A549 (cell line): Measurements from ENCODE around the gene PTPN14.

Experiments used
- CHD4 ChIP-seq: fragments of 200-600 bp; sonication (generic); IDR thresholded peaks from 2 replicates; pipeline ENCODE4 v1.6.1; 2016; ENCODE audit warnings: antibody characterized with exemption, mild to moderate bottlenecking, borderline replicate concordance
- CTCF ChIP-seq: fragments of >200 bp; sonication (Bioruptor Twin); formaldehyde crosslinking; IDR thresholded peaks from 3 replicates; pipeline ENCODE4 v1.5.1; 2016
- RAD21 ChIP-seq, 2 experiments: fragments of >200 bp in 1 of 2; sonication (Bioruptor Twin) in 1 of 2; formaldehyde crosslinking in 1 of 2; IDR thresholded peaks in 1 of 2; conservative IDR thresholded peaks in 1 of 2; 2 replicates in 1 of 2; 3 replicates in 1 of 2; pipeline ENCODE4 v1.6.1; 2012 to 2018; ENCODE audit warnings: inconsistent platforms in 1 of 2
- TF ChIP-seq, protein P1 (sequence below): fragments of 450-650 bp; IDR thresholded peaks from 2 replicates; pipeline ENCODE4 v1.6.1; 2014; ENCODE audit warnings: antibody characterized with exemption

DNA sequence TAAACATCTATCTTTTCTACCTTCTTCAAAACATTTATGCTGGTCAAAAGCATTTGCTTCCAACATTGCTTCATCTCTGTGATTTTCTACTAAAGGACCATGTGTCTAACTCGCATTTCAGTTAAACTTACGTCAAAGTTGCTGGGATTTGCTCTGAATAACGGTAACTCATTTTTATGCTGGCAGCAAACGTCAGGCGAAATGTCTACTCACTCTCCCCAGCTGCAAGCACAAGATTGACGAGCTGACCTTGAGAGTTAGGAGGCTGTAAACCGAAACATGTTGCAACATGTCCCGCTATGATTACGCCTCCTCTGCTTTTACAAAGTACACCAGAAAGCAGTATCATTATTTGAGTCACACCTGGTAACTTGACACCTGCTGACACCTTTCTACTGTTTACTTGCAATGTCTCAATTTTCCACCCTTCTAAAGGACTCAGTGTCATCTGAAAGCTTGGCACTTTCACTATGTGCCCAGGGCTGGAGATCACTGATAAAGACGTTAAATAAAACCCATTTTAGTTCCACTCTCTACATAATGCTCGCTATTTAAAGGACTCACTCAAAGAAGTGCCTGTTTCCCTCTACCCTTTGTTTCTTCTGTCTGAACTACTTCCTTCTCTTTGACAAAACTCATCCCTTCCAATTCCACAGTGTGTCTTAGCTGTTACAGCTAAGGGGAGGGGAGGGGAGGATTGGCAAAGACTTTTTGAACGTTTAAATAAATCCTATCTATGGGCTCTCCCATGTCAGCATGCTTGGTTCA, 111.9 kb downstream of the PTPN14 start:
- TF ChIP-seq CTCF (no peak), CHD4 (no peak), RAD21 (conservative IDR thresholded peaks at IDR 0.05 in 1 of 2, IDR thresholded peaks at IDR 0.05 in 1 of 2) (no peak)
- TF ChIP-seq, protein P1, sequence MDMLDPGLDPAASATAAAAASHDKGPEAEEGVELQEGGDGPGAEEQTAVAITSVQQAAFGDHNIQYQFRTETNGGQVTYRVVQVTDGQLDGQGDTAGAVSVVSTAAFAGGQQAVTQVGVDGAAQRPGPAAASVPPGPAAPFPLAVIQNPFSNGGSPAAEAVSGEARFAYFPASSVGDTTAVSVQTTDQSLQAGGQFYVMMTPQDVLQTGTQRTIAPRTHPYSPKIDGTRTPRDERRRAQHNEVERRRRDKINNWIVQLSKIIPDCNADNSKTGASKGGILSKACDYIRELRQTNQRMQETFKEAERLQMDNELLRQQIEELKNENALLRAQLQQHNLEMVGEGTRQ = no peak
